ENCODE data around the gene RAB25.

RAB25 gene

DNA sequence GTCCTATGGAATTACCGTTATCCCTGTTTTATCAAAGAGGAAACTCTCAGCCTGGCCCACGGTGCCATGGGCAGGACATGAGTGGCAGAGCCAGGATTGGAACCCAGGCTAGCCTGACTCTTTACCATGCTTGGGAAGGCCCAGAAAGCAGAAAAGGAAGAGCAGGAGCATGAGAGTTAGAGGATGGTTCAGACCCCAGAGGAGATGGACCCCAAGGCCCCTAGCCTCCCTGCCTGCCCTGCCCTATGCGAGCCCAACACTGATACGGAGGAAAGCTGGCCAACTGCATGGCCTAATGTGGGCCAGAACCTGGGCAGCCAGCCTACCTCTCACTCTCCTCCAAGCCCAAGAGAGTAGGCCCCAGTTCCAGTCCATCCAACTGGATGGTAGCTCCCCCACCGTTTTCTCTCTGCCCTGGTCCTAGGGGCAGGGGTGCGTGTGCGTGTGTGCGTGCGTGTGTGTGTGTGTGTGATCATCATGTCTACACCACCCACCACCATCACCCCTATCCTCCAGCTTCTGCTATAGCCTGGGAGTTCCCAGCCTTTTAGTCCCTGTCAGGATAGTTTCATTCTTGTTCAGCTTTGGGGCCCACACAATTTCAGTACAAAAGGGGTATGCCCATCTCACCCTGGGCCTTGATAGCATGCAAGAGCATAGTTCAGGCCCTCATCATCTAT is 36.7 kb downstream of the RAB25 start:
- peaks cover 78% of the 10 kb centered on the region for H3K36me3 ChIP-seq (ENCODE audit: insufficient read depth, insufficient read length, low read length)
- peaks cover 37% of the 10 kb centered on the region for H3K4me1 ChIP-seq (ENCODE audit: insufficient read depth, insufficient read length)
- H3K9ac ChIP-seq (ENCODE audit: insufficient read length, low read depth), result peak overlapping the region; percentile 37
- H3K9me3 ChIP-seq (ENCODE audit: insufficient read depth, low read length), result no peaks in the 10 kb centered on the region
- no peaks in the 10 kb centered on the region for H3K27me3 ChIP-seq (ENCODE audit: insufficient read depth, insufficient read length)
- no peak for DNase-seq (ENCODE audit: low read depth, low spot score)
- no peak for TF ChIP-seq YY1 (IDR thresholded peaks at IDR 0.05; ENCODE audit: insufficient read depth, insufficient read length)
- TF ChIP-seq SUZ12 (IDR thresholded peaks at IDR 0.05; ENCODE audit: extremely low read depth, insufficient read depth, insufficient read length), result no peak
- TF ChIP-seq ZNF274 (IDR thresholded peaks at IDR 0.05; ENCODE audit: low read depth, low read length), result no peak
- H3K4me3 ChIP-seq (ENCODE audit: insufficient read length, low read depth), result no peak overlapping the region

DNA sequence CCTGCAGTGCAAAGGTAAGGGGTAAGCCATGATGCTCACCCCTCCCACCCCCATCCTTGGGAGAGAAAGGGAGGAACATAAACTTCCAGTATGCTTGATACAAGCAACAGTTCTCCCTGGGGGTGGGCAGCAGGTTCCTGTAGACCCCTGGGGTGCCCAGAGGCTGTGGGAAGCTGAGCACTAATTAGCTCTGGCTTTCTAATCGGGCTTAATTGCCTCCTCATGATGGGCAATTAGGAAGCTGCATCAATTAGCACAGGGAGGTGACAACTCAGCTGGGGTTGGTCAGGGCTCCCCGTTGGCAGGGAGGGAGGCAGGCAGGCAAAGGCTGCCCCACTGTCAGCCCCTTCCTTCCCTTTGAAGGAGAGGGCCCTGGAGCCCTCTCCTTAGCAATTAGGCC is 37.8 kb downstream of the RAB25 start:
- H3K9me3 ChIP-seq (ENCODE audit: insufficient read depth, low read length), result no peaks in the 10 kb centered on the region
- no peaks in the 10 kb centered on the region for H3K27me3 ChIP-seq (ENCODE audit: insufficient read depth, insufficient read length)
- H3K9ac ChIP-seq (ENCODE audit: insufficient read length, low read depth), result peak overlapping the region; percentile 12
- peaks cover 48% of the 10 kb centered on the region for H3K4me1 ChIP-seq (ENCODE audit: insufficient read depth, insufficient read length)
- no peak overlapping the region for H3K4me3 ChIP-seq (ENCODE audit: insufficient read length, low read depth)
- no peak for TF ChIP-seq ZNF274 (IDR thresholded peaks at IDR 0.05; ENCODE audit: low read depth, low read length)
- no peak for DNase-seq (ENCODE audit: low read depth, low spot score)
- peaks cover 74% of the 10 kb centered on the region for H3K36me3 ChIP-seq (ENCODE audit: insufficient read depth, insufficient read length, low read length)

DNA sequence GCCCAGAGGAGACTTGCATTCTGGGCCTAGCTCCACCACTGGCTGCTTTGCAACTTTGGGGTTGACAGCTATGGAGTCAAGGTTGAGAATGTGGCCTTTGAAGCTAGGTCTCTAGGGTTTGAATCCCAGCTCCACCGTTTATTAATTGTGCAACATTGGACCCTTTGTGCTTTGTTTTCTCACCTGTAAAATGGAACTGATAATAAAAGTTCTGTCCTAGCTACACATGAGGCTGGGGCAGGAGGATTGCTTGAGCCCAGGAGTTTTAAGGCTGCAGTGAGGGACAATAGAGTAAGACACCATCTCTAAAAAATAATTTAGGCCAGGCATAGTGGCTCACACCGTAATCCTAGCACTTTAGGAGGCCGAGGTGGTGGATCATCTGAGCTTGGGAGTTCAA is 38.3 kb downstream of the RAB25 start:
- H3K36me3 ChIP-seq (ENCODE audit: insufficient read depth, insufficient read length, low read length), result peaks cover 70% of the 10 kb centered on the region
- no peak overlapping the region for H3K4me3 ChIP-seq (ENCODE audit: insufficient read length, low read depth)
- H3K9ac ChIP-seq (ENCODE audit: insufficient read length, low read depth), result peak overlapping the region; percentile 12
- no peaks in the 10 kb centered on the region for H3K27me3 ChIP-seq (ENCODE audit: insufficient read depth, insufficient read length)
- DNase-seq (ENCODE audit: low read depth, low spot score), result no peak
- H3K4me1 ChIP-seq (ENCODE audit: insufficient read depth, insufficient read length), result peaks cover 53% of the 10 kb centered on the region
- TF ChIP-seq SUZ12 (IDR thresholded peaks at IDR 0.05; ENCODE audit: extremely low read depth, insufficient read depth, insufficient read length), result no peak
- TF ChIP-seq ZNF274 (IDR thresholded peaks at IDR 0.05; ENCODE audit: low read depth, low read length), result no peak
- TF ChIP-seq YY1 (IDR thresholded peaks at IDR 0.05; ENCODE audit: insufficient read depth, insufficient read length), result no peak
- H3K9me3 ChIP-seq (ENCODE audit: insufficient read depth, low read length), result no peaks in the 10 kb centered on the region

DNA sequence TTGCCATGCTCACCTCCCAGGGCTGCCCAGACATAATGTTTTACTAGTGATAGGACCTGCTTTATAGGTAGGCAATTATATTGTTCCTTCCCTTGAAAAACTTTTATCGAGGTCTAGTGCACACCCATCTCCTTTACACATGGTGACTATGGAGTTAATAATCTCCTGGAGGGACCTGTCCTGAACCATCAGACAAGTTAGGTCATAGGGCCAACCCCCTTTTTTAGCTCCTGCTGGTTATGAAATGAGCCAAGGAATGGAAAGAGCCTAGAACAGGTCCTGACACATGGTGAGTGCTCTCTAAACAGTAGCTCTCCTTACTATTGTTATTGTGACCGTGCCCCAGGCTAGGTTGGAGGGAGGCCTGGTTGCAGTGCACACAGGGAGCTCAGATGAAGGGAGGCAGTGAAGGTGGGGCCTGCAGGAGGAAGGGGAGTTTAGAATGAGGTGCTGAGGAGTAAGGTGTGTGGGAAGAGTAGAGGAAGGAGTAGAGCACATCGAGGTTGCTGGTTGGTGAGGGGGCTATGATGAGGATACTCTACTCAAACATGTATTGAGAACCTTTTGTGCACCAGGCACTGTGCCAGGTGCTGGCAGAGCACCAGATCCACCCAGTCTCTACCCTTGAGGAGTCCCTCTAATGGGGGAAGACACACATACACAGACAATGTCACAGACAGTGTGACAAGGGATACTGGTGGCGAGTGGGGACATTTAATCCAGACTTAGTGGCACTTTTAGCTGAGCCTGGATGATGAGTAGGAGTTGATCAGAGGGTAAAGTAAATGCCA is 39.4 kb downstream of the RAB25 start:
- TF ChIP-seq SUZ12 (IDR thresholded peaks at IDR 0.05; ENCODE audit: extremely low read depth, insufficient read depth, insufficient read length) (no peak), ZNF274 (IDR thresholded peaks at IDR 0.05; ENCODE audit: low read depth, low read length) (no peak), YY1 (IDR thresholded peaks at IDR 0.05; ENCODE audit: insufficient read depth, insufficient read length) (no peak)
- peak overlapping the region; percentile 6 for H3K9ac ChIP-seq (ENCODE audit: insufficient read length, low read depth)
- DNase-seq (ENCODE audit: low read depth, low spot score), result no peak
- H3K36me3 ChIP-seq (ENCODE audit: insufficient read depth, insufficient read length, low read length), result peaks cover 66% of the 10 kb centered on the region
- H3K4me1 ChIP-seq (ENCODE audit: insufficient read depth, insufficient read length), result peaks cover 64% of the 10 kb centered on the region
- H3K9me3 ChIP-seq (ENCODE audit: insufficient read depth, low read length), result no peaks in the 10 kb centered on the region
- no peak overlapping the region for H3K4me3 ChIP-seq (ENCODE audit: insufficient read length, low read depth)
- H3K27me3 ChIP-seq (ENCODE audit: insufficient read depth, insufficient read length), result no peaks in the 10 kb centered on the region

DNA sequence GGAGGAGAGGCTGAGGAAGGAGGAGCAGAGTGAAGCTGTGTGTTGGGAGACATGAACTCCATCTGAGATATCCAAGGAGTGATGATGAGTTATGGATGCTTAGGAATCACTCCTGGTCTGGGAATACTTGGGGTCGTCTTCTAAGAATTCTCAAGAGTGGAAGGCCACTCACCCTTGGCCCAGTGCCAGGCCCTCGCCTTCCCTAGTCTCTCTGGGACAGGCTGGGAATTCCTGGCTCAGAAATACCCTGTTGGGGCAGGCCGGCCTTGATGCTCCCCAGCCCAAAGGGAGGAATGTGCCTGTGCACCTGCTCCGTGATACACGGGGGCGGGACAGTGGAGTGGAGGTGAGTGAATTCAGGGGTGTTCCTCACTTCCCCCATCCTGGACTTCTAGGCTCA is 40.9 kb downstream of the RAB25 start:
- TF ChIP-seq YY1 (IDR thresholded peaks at IDR 0.05; ENCODE audit: insufficient read depth, insufficient read length) (no peak), SUZ12 (IDR thresholded peaks at IDR 0.05; ENCODE audit: extremely low read depth, insufficient read depth, insufficient read length) (no peak), ZNF274 (IDR thresholded peaks at IDR 0.05; ENCODE audit: low read depth, low read length) (no peak)
- peaks cover 68% of the 10 kb centered on the region for H3K4me1 ChIP-seq (ENCODE audit: insufficient read depth, insufficient read length)
- H3K9ac ChIP-seq (ENCODE audit: insufficient read length, low read depth), result no peak overlapping the region
- H3K9me3 ChIP-seq (ENCODE audit: insufficient read depth, low read length), result no peaks in the 10 kb centered on the region
- H3K36me3 ChIP-seq (ENCODE audit: insufficient read depth, insufficient read length, low read length), result peaks cover 52% of the 10 kb centered on the region
- H3K27me3 ChIP-seq (ENCODE audit: insufficient read depth, insufficient read length), result no peaks in the 10 kb centered on the region
- H3K4me3 ChIP-seq (ENCODE audit: insufficient read length, low read depth), result no peak overlapping the region
- no peak for DNase-seq (ENCODE audit: low read depth, low spot score)

DNA sequence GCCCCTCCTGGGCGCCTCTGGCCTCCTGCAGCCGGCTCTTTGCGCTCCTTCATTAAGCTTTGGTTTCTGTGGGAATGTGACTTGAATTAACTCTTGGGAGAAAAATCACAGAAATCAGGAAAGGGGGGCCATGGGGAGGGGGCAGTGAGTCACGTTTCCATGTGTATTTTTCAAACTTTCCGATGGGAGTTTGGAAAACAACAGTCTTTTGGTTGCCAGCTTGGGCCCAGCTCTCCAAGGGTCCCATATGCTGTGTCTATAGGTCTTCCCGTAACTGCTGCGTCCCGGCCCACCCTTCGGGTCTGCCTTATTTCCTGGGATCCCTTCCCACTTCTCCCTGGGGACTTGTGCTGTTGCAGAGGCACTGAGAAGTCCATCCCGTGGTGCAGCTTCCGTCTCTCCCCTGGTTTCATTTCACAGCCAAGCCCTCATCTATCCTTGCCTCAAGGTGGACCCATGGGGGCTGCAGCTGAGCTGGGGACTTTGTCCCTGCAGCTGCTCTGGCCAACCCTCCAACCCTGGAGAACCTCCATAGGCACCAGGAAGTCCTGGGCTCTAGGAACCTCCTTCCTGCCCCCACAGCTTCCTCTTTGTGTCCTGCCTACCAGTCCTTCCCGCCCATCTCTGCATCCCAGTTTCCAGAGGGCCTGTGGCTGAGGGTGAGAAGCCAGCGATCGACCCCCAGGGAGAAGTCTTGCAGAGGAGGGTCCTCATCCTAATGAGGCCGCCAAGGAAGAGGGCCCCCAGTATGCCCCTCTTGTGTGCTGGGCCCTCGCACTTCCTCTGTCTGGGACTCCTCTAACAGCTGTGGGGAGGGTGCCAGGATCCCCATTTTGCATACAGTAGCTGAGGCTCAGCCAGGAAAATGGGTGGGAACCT is 41.9 kb downstream of the RAB25 start:
- Histone ChIP-seq H3K9me3 (ENCODE audit: insufficient read depth, low read length) (no peaks in the 10 kb centered on the region), H3K4me3 (ENCODE audit: insufficient read length, low read depth) (no peak overlapping the region), H3K27me3 (ENCODE audit: insufficient read depth, insufficient read length) (no peaks in the 10 kb centered on the region), H3K36me3 (ENCODE audit: insufficient read depth, insufficient read length, low read length) (peaks cover 42% of the 10 kb centered on the region), H3K4me1 (ENCODE audit: insufficient read depth, insufficient read length) (peaks cover 65% of the 10 kb centered on the region), H3K9ac (ENCODE audit: insufficient read length, low read depth) (peak overlapping the region; percentile 7)
- DNase-seq (ENCODE audit: low read depth, low spot score), result no peak
- TF ChIP-seq ZNF274 (IDR thresholded peaks at IDR 0.05; ENCODE audit: low read depth, low read length) (no peak), SUZ12 (IDR thresholded peaks at IDR 0.05; ENCODE audit: extremely low read depth, insufficient read depth, insufficient read length) (no peak), YY1 (IDR thresholded peaks at IDR 0.05; ENCODE audit: insufficient read depth, insufficient read length) (no peak)

DNA sequence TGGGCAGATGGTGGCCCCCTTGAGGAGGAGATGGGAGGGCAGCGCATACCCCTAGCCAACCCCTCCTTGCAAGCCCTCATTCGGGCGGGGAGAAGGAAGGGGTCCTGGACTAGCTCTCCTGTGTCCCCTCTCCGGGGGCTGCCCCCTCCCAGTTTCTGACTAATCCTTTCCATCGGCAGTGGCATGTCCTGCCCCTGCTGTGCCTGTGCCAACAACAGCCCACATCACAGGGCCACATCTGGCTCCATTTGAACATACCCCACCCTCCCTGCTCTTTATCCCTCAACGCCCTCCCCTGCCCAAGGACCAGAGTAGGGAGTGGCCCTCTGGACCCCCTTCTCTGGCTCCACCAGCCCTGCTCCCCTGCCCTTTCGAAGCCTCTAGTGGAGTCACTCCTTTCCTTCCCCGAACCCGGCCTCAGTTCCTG is 42.6 kb downstream of the RAB25 start:
- Histone ChIP-seq H3K27me3 (ENCODE audit: insufficient read depth, insufficient read length) (no peaks in the 10 kb centered on the region), H3K36me3 (ENCODE audit: insufficient read depth, insufficient read length, low read length) (peaks cover 39% of the 10 kb centered on the region), H3K9me3 (ENCODE audit: insufficient read depth, low read length) (no peaks in the 10 kb centered on the region), H3K4me1 (ENCODE audit: insufficient read depth, insufficient read length) (peaks cover 62% of the 10 kb centered on the region), H3K4me3 (ENCODE audit: insufficient read length, low read depth) (no peak overlapping the region), H3K9ac (ENCODE audit: insufficient read length, low read depth) (peak overlapping the region; percentile 61)
- no peak for DNase-seq (ENCODE audit: low read depth, low spot score)
- TF ChIP-seq SUZ12 (IDR thresholded peaks at IDR 0.05; ENCODE audit: extremely low read depth, insufficient read depth, insufficient read length), result no peak
- no peak for TF ChIP-seq ZNF274 (IDR thresholded peaks at IDR 0.05; ENCODE audit: low read depth, low read length)
- no peak for TF ChIP-seq YY1 (IDR thresholded peaks at IDR 0.05; ENCODE audit: insufficient read depth, insufficient read length)
